Fibroblast of villous mesenchyme (primary cell): ENCODE results near the gene CAMK2D. TPM values are rescaled to one million over a fixed set of nuclear protein-coding genes. Genes with fewer than 3 reads are reported as not detected.

Experiments used
- DNase-seq: peaks from one replicate; pipeline ENCODE4 v3.0.0-alpha.2; 2010; ENCODE audit warnings: low read depth
- H3K4me3 ChIP-seq: 2 replicates; pipeline ENCODE4 v1.5.1; 2011; ENCODE audit warnings: low read depth, mild to moderate bottlenecking, low read length
- CTCF ChIP-seq: IDR thresholded peaks from 2 replicates; pipeline ENCODE4 v1.5.1; 2012; ENCODE audit warnings: low read depth, mild to moderate bottlenecking, low read length; ENCODE audit not compliant: insufficient read depth
- total RNA-seq: library from RNA; depleted of rRNA; stranded (reverse); fragments of >200 nt; gene quantifications from 2 replicates; pipeline ENCODE4 v1.2.3, GENCODE V29; 2012

CAMK2D gene
- total RNA-seq, 1 donor, result 161 TPM

GRCh38 chr4:113467581-113467980 is 294.0 kb downstream of the CAMK2D start:
- peak overlapping the region; percentile 26 for H3K4me3 ChIP-seq
- no peak for TF ChIP-seq CTCF
- peak; percentile 78 for DNase-seq

GRCh38 chr4:113462286-113462685 is 299.3 kb downstream of the CAMK2D start:
- TF ChIP-seq CTCF, result no peak

GRCh38 chr4:113461281-113461680 is 300.3 kb downstream of the CAMK2D start:
- H3K4me3 ChIP-seq, result no peak overlapping the region
- no peak for DNase-seq
- no peak for TF ChIP-seq CTCF

More at GRCh38 chr4:113462286-113462685, 299.3 kb downstream of the CAMK2D start:
- H3K4me3 ChIP-seq, result no peak overlapping the region
- DNase-seq, result no peak

- no peak for TF ChIP-seq CTCF
- no peak for DNase-seq
Observed at GRCh38 chr4:113457886-113458285, 303.7 kb downstream of the CAMK2D start.

GRCh38 chr4:113457121-113457520 is 304.4 kb downstream of the CAMK2D start:
- H3K4me3 ChIP-seq, result no peak overlapping the region
- TF ChIP-seq CTCF, result no peak
- no peak for DNase-seq

More at GRCh38 chr4:113457886-113458285, 303.7 kb downstream of the CAMK2D start:
- H3K4me3 ChIP-seq, result no peak overlapping the region

- H3K4me3 ChIP-seq, result no peak overlapping the region
- DNase-seq, result no peak
- TF ChIP-seq CTCF, result no peak
Observed at GRCh38 chr4:113455061-113455460, 306.5 kb downstream of the CAMK2D start.
